ENCODE results near the gene ANKK1.

DNA sequence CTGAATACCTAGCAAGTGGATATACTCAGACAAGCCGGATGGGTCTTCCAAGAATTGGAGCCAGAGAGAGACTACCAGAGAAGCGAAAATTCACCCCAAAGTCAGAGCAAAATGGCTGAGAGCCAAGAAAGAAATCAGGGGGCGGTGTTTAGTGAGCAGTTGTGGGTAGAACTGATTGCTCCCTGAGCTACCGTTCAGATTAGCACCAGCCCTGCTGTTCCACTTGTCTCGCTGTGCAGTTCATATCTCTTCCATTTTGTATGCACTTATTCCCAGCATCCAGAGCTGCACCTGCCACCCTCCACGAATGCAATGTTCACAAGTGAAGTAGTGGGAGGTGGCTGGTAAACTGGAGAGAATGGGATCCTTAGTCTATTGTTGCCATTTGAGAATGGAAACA, 62.2 kb downstream of the ANKK1 start:
- TF ChIP-seq, protein P1, sequence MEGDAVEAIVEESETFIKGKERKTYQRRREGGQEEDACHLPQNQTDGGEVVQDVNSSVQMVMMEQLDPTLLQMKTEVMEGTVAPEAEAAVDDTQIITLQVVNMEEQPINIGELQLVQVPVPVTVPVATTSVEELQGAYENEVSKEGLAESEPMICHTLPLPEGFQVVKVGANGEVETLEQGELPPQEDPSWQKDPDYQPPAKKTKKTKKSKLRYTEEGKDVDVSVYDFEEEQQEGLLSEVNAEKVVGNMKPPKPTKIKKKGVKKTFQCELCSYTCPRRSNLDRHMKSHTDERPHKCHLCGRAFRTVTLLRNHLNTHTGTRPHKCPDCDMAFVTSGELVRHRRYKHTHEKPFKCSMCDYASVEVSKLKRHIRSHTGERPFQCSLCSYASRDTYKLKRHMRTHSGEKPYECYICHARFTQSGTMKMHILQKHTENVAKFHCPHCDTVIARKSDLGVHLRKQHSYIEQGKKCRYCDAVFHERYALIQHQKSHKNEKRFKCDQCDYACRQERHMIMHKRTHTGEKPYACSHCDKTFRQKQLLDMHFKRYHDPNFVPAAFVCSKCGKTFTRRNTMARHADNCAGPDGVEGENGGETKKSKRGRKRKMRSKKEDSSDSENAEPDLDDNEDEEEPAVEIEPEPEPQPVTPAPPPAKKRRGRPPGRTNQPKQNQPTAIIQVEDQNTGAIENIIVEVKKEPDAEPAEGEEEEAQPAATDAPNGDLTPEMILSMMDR (IDR thresholded peaks at IDR 0.05): no peak
- TF ChIP-seq EP300 (IDR thresholded peaks at IDR 0.05): no peak

Data from esophagus muscularis mucosa (tissue), 3 donors.